HCT116 (cell line): ENCODE measurements around the gene TUB. TPM values are rescaled to one million over a fixed set of nuclear protein-coding genes. Genes with fewer than 3 reads are reported as not detected.

Experiments used
- ATAC-seq: fragments of 200-7000 bp; cut with Tn5 transposase; 2 replicates; pipeline ENCODE4 v1.9.1; 2020; ENCODE audit warnings: mild to moderate bottlenecking, moderate library complexity
- BruUV-seq: library from RNA; stranded (reverse); fragments of 400-500 nt; replicated peaks from 2 replicates; lab custom pipeline; 2021; lab: Mats Ljungman, UMichigan
- CTCF ChIA-PET: fragments of 300-600 bp; sonication (Branson Sonifier 250); formaldehyde crosslinking; loops from one replicate; lab custom pipeline; 2021; ENCODE audit warnings: antibody characterized with exemption; lab: Charles Lee
- POLR2A ChIA-PET: fragments of 300-600, 350-600 bp; sonication (Branson Sonifier 250); formaldehyde crosslinking; loops from one replicate; lab custom pipeline; 2021; ENCODE audit warnings: antibody characterized with exemption; lab: Charles Lee
- RAD21 ChIA-PET, 2 experiments: fragments of 300-600 bp; sonication (Branson Sonifier 250); formaldehyde crosslinking; loops; one replicate each; lab custom pipeline; 2023; ENCODE audit warnings: low total read pairs in 2 of 2; ENCODE audit not compliant: uncharacterized antibody in 2 of 2, unreplicated experiment in 2 of 2, low non-redundant PET in 1 of 2; lab: Charles Lee
- DNase-seq: peaks from one replicate; pipeline ENCODE4 v3.0.0-alpha.2; 2010; ENCODE audit warnings: low read depth, low spot score
- H2AFZ ChIP-seq: fragments of 200-600 bp; shearing (Covaris generic), sonication (generic); 2 replicates; pipeline ENCODE4 v1.6.1; 2017; ENCODE audit warnings: low read depth, mixed run types, mixed read lengths, antibody characterized with exemption, low read length; ENCODE audit not compliant: poor library complexity, severe bottlenecking
- H3K27ac ChIP-seq: 2 replicates; pipeline ENCODE4 v1.5.1; 2012; ENCODE audit warnings: low read depth, low read length
- H3K27me3 ChIP-seq: fragments of 200-600 bp; sonication (generic); 2 replicates; pipeline ENCODE4 v1.6.1; 2016; ENCODE audit warnings: mixed run types, low read length, mixed read lengths; ENCODE audit not compliant: insufficient read depth
- H3K36me3 ChIP-seq, 2 experiments: fragments of 200-500 bp in 1 of 2; fragments of 200-600 bp in 1 of 2; sonication (Bioruptor generic) in 1 of 2; sonication (generic) in 1 of 2; 2 replicates each; pipeline versions ENCODE4 v1.5.1 to v1.6.1; 2014 to 2016; ENCODE audit warnings: low read length in 2 of 2, inconsistent platforms in 1 of 2, mixed read lengths in 1 of 2, mixed run types in 1 of 2; ENCODE audit not compliant: insufficient read depth in 2 of 2, control insufficient read depth in 1 of 2
- H3K4me1 ChIP-seq, 2 experiments: fragments of 200-600 bp in 1 of 2; sonication (generic) in 1 of 2; 2 replicates each; pipeline versions ENCODE4 v1.5.1 to v1.6.1; 2012 to 2017; ENCODE audit warnings: low read length in 2 of 2, inconsistent platforms in 1 of 2, mild to moderate bottlenecking in 1 of 2, mixed read lengths in 1 of 2, mixed run types in 1 of 2, moderate library complexity in 1 of 2; ENCODE audit not compliant: insufficient read depth in 2 of 2, control insufficient read depth in 1 of 2
- H3K4me2 ChIP-seq: fragments of 200-600 bp; sonication (generic); 2 replicates; pipeline ENCODE4 v1.6.1; 2017; ENCODE audit warnings: mixed run types, low read length, mixed read lengths
- H3K4me3 ChIP-seq, 2 experiments: fragments of 200-600 bp in 1 of 2; sonication (generic) in 1 of 2; replicated peaks in 1 of 2; 2 replicates each; pipeline ENCODE4 v1.5.1; 2011 to 2016; ENCODE audit warnings: low read length in 2 of 2, control low read depth in 1 of 2, low read depth in 1 of 2, mild to moderate bottlenecking in 1 of 2, mixed read lengths in 1 of 2, mixed run types in 1 of 2
- H3K79me2 ChIP-seq: fragments of 200-600 bp; sonication (generic); 2 replicates; pipeline ENCODE4 v1.6.1; 2017; ENCODE audit warnings: mild to moderate bottlenecking, mixed run types, low read length, moderate library complexity, mixed read lengths; ENCODE audit not compliant: insufficient read depth
- H3K9ac ChIP-seq: fragments of 200-600 bp; sonication (generic); 2 replicates; pipeline ENCODE4 v1.6.1; 2016; ENCODE audit warnings: low read length, mixed read lengths
- H3K9me2 ChIP-seq: fragments of 200-600 bp; sonication (generic), shearing (Covaris generic); 2 replicates; pipeline ENCODE4 v1.6.1; 2017; ENCODE audit warnings: mixed run types, mild to moderate bottlenecking, moderate library complexity; ENCODE audit not compliant: insufficient read depth
- H3K9me3 ChIP-seq, 2 experiments: fragments of 200-500 bp in 1 of 2; fragments of 200-600 bp in 1 of 2; sonication (Bioruptor generic) in 1 of 2; sonication (generic) in 1 of 2; 2 replicates each; pipeline ENCODE4 v1.6.1; 2014 to 2017; ENCODE audit warnings: low read length in 2 of 2, mixed read lengths in 2 of 2, inconsistent platforms in 1 of 2, low read depth in 1 of 2, mild to moderate bottlenecking in 1 of 2, mixed run types in 1 of 2, moderate library complexity in 1 of 2; ENCODE audit not compliant: control insufficient read depth in 1 of 2, insufficient read depth in 1 of 2
- H4K20me1 ChIP-seq: fragments of 200-600 bp; sonication (generic), shearing (Covaris generic); 2 replicates; pipeline ENCODE4 v1.6.1; 2017; ENCODE audit warnings: mixed run types, mild to moderate bottlenecking, moderate library complexity; ENCODE audit not compliant: insufficient read depth
- CBX3 ChIP-seq: IDR thresholded peaks from 2 replicates; pipeline ENCODE4 v1.6.1; 2012; ENCODE audit warnings: low read depth
- CEBPB ChIP-seq: IDR thresholded peaks from 2 replicates; pipeline ENCODE4 v1.6.1; 2012; ENCODE audit warnings: low read depth
- EGR1 ChIP-seq: IDR thresholded peaks from 2 replicates; pipeline ENCODE4 v1.6.1; 2012; ENCODE audit warnings: low read depth
- ELF1 ChIP-seq: IDR thresholded peaks from 2 replicates; pipeline ENCODE4 v1.6.1; 2012; ENCODE audit warnings: low read depth, borderline replicate concordance
- EZH2 ChIP-seq: fragments of 200-600 bp; sonication (generic); IDR thresholded peaks from 2 replicates; pipeline ENCODE4 v1.6.1; 2017; ENCODE audit warnings: antibody characterized with exemption, mixed run types
- POLR2A ChIP-seq: IDR thresholded peaks from 2 replicates; pipeline ENCODE4 v1.7.0; 2011; ENCODE audit warnings: borderline replicate concordance; ENCODE audit not compliant: insufficient read depth, insufficient read length; ENCODE audit errors: extremely low read depth
- POLR2AphosphoS5 ChIP-seq: IDR thresholded peaks from 2 replicates; pipeline ENCODE4 v1.6.1; 2011; ENCODE audit warnings: mild to moderate bottlenecking, low read depth, low read length, moderate library complexity
- RAD21 ChIP-seq: IDR thresholded peaks from 2 replicates; pipeline ENCODE4 v1.6.1; 2012; ENCODE audit warnings: low read depth, mild to moderate bottlenecking
- REST ChIP-seq: IDR thresholded peaks from 2 replicates; pipeline ENCODE4 v1.6.1; 2012; ENCODE audit warnings: low read depth
- SIN3A ChIP-seq: IDR thresholded peaks from 2 replicates; pipeline ENCODE4 v1.6.1; 2012; ENCODE audit warnings: low read depth
- SP1 ChIP-seq: IDR thresholded peaks from 2 replicates; pipeline ENCODE4 v1.6.1; 2012; ENCODE audit warnings: low read depth
- SRF ChIP-seq: IDR thresholded peaks from 2 replicates; pipeline ENCODE4 v1.6.1; 2012; ENCODE audit warnings: low read depth
- TCF7L2 ChIP-seq: IDR thresholded peaks from 2 replicates; pipeline ENCODE4 v1.7.0; 2011; ENCODE audit warnings: borderline replicate concordance, inconsistent platforms; ENCODE audit not compliant: insufficient read depth, insufficient read length; ENCODE audit errors: extremely low read depth
- YY1 ChIP-seq: IDR thresholded peaks from 2 replicates; pipeline ENCODE4 v1.6.1; 2011; ENCODE audit warnings: low read length, low read depth, moderate library complexity, mild to moderate bottlenecking; ENCODE audit not compliant: insufficient replicate concordance; ENCODE audit errors: extremely low read depth
- ZBTB33 ChIP-seq: IDR thresholded peaks from 2 replicates; pipeline ENCODE4 v1.6.1; 2011; ENCODE audit warnings: mild to moderate bottlenecking, low read length, moderate library complexity; ENCODE audit not compliant: insufficient replicate concordance; ENCODE audit errors: extremely low read depth
- ZFX ChIP-seq: fragments of 450-650 bp; IDR thresholded peaks from 2 replicates; pipeline ENCODE4 v1.6.1; 2017
- ZNF274 ChIP-seq: fragments of 200-500 bp; sonication (Bioruptor generic); IDR thresholded peaks from 2 replicates; pipeline ENCODE4 v1.6.1; 2014; ENCODE audit warnings: mild to moderate bottlenecking, low read depth, low read length, inconsistent platforms
- intact Hi-C: fragments of 100-400 bp; cut with micrococcal nuclease; formaldehyde crosslinking; loops from 2 replicates; pipeline ENCODE4 v1.10.0; 2022
- total RNA-seq: library from RNA; stranded (reverse); gene quantifications from one replicate; pipeline ENCODE4 v1.2.1, GENCODE V29; 2021; ENCODE audit not compliant: unreplicated experiment
- TF ChIP-seq, protein P1 (sequence below): IDR thresholded peaks from 2 replicates; pipeline ENCODE4 v1.6.1; 2012
- TF ChIP-seq, protein P2 (sequence below): IDR thresholded peaks from 2 replicates; pipeline ENCODE4 v1.6.1; 2012
- TF ChIP-seq, protein P3 (sequence below), 3 experiments: fragments of 200-600 bp in 1 of 3; sonication (generic) in 1 of 3; IDR thresholded peaks in 2 of 3; conservative IDR thresholded peaks in 1 of 3; 2 replicates each; pipeline ENCODE4 v1.5.1; 2012 to 2017; ENCODE audit warnings: low read depth in 2 of 3, low read length in 2 of 3, antibody characterized with exemption in 1 of 3, borderline replicate concordance in 1 of 3, control low read depth in 1 of 3, mild to moderate bottlenecking in 1 of 3, mixed read lengths in 1 of 3, mixed run types in 1 of 3, moderate library complexity in 1 of 3; ENCODE audit not compliant: insufficient read depth in 1 of 3

Gene TUB
- total RNA-seq, 1 experiment from 2014 or later: 0.02 TPM

- no peaks in the 10 kb centered on the region for H3K79me2 ChIP-seq
- H4K20me1 ChIP-seq: no peaks in the 10 kb centered on the region
- no peak for DNase-seq
- ATAC-seq: no peak
- no peak overlapping the region for H2AFZ ChIP-seq
- no peak overlapping the region for H3K4me3 ChIP-seq
- H3K4me2 ChIP-seq: no peak overlapping the region
- POLR2A ChIA-PET: no interaction called here
- no peak overlapping the region for H3K9ac ChIP-seq
- CTCF ChIA-PET: interaction anchor here (0.9 to 4.3 kb wide), 8 partner anchors 10 to 533 kb away, joined by 4 to 57 read pairs (median 8); no protein-coding TSS in a partner anchor
- no peaks in the 10 kb centered on the region for H3K36me3 ChIP-seq
- H3K27ac ChIP-seq: no peak overlapping the region
- intact Hi-C loops: no loop called here
- no peaks in the 10 kb centered on the region for H3K9me2 ChIP-seq
- H3K4me1 ChIP-seq: peaks cover 0 to 10% of the 10 kb centered on the region in 2 experiments; a peak in 2 of 4 replicates
- RAD21 ChIA-PET: interaction anchor here (1.5 to 2.4 kb wide), 3 partner anchors 57 to 66 kb away, joined by 3 to 10 read pairs (median 9); no protein-coding TSS in a partner anchor
- no TSS peak for BruUV-seq
- no peak for TF ChIP-seq SIN3A
- no peak for TF ChIP-seq EGR1
- no peak for TF ChIP-seq ZFX
- TF ChIP-seq RAD21: no peak
- TF ChIP-seq TCF7L2: no peak
- TF ChIP-seq ZNF274: no peak
- no peak for TF ChIP-seq CEBPB
- TF ChIP-seq YY1: no peak
- TF ChIP-seq POLR2AphosphoS5: no peak
- TF ChIP-seq SRF: no peak
- no peak for TF ChIP-seq REST
- TF ChIP-seq, protein P1, sequence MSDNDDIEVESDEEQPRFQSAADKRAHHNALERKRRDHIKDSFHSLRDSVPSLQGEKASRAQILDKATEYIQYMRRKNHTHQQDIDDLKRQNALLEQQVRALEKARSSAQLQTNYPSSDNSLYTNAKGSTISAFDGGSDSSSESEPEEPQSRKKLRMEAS: no peak
- no peak for TF ChIP-seq POLR2A
- TF ChIP-seq SP1: no peak
- TF ChIP-seq ELF1: no peak
- TF ChIP-seq, protein P2, sequence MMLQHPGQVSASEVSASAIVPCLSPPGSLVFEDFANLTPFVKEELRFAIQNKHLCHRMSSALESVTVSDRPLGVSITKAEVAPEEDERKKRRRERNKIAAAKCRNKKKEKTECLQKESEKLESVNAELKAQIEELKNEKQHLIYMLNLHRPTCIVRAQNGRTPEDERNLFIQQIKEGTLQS: no peak
- TF ChIP-seq EZH2: no peak
- TF ChIP-seq, protein P3, sequence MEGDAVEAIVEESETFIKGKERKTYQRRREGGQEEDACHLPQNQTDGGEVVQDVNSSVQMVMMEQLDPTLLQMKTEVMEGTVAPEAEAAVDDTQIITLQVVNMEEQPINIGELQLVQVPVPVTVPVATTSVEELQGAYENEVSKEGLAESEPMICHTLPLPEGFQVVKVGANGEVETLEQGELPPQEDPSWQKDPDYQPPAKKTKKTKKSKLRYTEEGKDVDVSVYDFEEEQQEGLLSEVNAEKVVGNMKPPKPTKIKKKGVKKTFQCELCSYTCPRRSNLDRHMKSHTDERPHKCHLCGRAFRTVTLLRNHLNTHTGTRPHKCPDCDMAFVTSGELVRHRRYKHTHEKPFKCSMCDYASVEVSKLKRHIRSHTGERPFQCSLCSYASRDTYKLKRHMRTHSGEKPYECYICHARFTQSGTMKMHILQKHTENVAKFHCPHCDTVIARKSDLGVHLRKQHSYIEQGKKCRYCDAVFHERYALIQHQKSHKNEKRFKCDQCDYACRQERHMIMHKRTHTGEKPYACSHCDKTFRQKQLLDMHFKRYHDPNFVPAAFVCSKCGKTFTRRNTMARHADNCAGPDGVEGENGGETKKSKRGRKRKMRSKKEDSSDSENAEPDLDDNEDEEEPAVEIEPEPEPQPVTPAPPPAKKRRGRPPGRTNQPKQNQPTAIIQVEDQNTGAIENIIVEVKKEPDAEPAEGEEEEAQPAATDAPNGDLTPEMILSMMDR (IDR thresholded peaks at IDR 0.05 in 2 of 3, conservative IDR thresholded peaks at IDR 0.05 in 1 of 3; ENCODE audit: borderline replicate concordance in 1 of 3, insufficient read depth in 1 of 3, low read depth in 2 of 3, low read length in 2 of 3): no peak
- TF ChIP-seq CBX3: no peak
- no peak for TF ChIP-seq ZBTB33
- no peaks in the 10 kb centered on the region for H3K9me3 ChIP-seq
- no peaks in the 10 kb centered on the region; the same call in 1 of the 2 replicates for H3K27me3 ChIP-seq
Observed at GRCh38 chr11:8034106-8034585, 46.9 kb upstream of the TUB start.
